Vagina (tissue), 2 donors: ENCODE data around the gene EIF3C. TPM values are rescaled to one million over a fixed set of nuclear protein-coding genes. Genes with fewer than 3 reads are reported as not detected.
"Not testable (repeated sequence)": the region's sequence is repeated elsewhere in the genome, so short reads cannot be mapped to it uniquely, and the experiment has no call there.

Experiments
- DNase-seq, 2 donors: peaks; one replicate each; pipeline ENCODE4 v3.0.0-alpha.2; 2017; ENCODE audit errors: extremely low spot score in 2 of 2
- H3K27ac ChIP-seq: fragments of 200-600 bp; sonication (generic); one replicate; pipeline ENCODE4 v1.5.1; 2019
- H3K27me3 ChIP-seq: fragments of 200-600 bp; sonication (generic); one replicate; pipeline ENCODE4 v1.5.1; 2019
- H3K36me3 ChIP-seq, 2 donors: fragments of 200-600 bp; sonication (generic); one replicate each; pipeline ENCODE4 v1.5.1; 2017 to 2019
- H3K4me1 ChIP-seq: fragments of 200-600 bp; sonication (generic); one replicate; pipeline ENCODE4 v1.5.1; 2019
- H3K4me3 ChIP-seq, 2 donors: fragments of 200-600 bp; sonication (generic); 1 replicate in 1 of 2; 2 replicates in 1 of 2; pipeline ENCODE4 v1.5.1; 2016 to 2019
- H3K9me3 ChIP-seq: fragments of 200-600 bp; sonication (generic); one replicate; pipeline ENCODE4 v1.5.1; 2019
- intact Hi-C: fragments of 100-400 bp; cut with DNase I; formaldehyde crosslinking; loops from one replicate; pipeline ENCODE4 v1.15.1; 2023
- total RNA-seq: library from RNA; depleted of rRNA; stranded (reverse); fragments of >200 nt; gene quantifications from one replicate; pipeline ENCODE4 v1.2.3, GENCODE V29; 2016

EIF3C gene
- total RNA-seq, 1 donor from 2014 or later = 347 TPM

DNA sequence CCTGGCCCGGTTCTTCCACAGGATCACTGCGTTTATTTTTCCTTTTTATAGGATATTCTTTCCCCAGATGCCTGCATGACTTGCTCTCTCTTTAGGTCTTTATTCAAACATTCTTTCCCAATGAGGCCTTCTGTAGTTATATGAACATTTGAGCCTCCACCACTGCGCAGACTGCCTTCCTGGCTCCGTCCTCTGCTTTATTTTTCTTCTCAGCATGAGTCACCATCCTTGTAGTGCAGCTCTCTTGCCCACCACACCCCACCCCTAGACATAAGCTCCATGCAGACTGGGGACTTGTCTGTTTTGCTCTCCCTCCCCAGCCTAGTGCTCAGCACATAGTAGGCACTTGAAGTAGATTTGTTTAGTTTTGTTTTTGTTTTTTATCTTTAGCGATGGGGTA lies 20.0 kb downstream of the EIF3C start:
- H3K9me3 ChIP-seq, intact Hi-C loops, H3K4me3 ChIP-seq, H3K27me3 ChIP-seq, H3K36me3 ChIP-seq, H3K4me1 ChIP-seq, H3K27ac ChIP-seq, DNase-seq: not testable (repeated sequence)

DNA sequence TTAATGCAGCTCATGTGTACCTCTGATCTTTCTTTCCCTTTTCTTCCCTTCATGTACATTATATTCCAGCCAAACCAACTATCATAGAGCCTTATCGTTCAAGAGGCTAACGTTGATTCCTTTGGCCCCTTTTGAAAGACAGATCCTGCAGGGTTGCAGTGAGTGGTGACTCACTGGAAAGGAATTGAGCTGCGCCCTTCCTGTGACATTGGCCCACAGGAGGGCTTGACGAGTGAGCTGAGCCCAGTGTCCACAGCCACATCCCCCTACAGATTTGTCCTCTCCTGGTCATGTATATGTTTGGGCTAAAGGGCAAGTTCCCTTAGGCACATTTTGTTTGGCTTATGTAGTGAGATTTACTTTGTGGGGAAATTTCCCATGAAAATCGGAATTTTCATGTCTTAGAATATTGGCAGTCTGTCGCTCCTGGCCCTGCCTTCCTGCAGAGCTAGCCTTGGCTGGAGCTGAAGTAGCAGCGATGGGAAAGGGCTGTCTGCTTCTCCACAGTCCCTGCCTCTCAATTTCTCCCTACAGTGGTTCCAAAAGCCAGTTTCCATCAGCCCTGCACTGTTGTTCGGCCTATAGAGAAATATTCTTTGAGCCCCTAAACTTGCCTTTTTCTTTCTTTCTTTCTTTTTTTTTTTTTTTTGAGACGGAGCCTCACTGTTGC lies 21.3 kb downstream of the EIF3C start:
- DNase-seq, H3K9me3 ChIP-seq, H3K27ac ChIP-seq, H3K27me3 ChIP-seq, intact Hi-C loops, H3K4me1 ChIP-seq, H3K36me3 ChIP-seq, H3K4me3 ChIP-seq: not testable (repeated sequence)

DNA sequence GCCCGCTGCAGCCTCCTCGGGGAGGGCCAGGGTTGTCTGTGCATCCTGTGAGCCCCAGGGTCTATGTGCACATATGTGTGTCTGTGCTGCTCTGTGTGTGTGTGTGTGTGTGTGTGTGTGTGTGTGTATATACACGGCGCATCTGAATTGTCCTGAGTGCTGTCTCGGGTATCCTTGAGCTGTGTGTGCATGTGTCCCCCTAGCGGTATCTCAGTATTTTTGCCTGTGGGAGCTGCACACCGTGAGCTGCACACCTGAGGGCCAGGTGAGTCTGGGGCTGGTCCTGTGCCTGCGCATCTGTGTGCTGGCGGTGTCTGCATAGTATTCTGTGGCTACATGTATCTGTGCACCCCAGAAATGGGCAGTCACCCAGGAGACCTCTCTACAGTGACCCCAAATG lies 28.5 kb downstream of the EIF3C start:
- intact Hi-C loops = not testable (repeated sequence)

DNA sequence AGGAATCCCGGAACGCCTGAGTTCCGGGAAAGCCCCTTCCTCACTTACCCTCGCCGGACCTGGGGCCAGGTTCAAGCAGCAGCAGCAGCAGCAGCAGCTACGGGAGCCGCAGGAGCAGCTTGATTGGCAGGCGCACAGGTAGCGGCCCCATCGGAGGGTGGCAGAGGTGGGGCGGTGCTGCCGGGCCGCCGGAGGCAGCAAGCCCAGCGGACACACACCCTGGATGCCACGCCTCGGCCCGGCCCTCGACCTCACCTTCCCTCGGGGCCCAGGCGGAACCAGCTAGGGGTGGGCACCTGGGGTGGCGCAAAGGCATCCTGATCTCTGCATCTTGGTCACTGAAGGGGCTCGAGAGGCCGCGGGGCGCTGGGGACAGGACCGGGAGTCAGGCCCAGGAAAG lies 29.4 kb downstream of the EIF3C start:
- H3K9me3 ChIP-seq = not testable (repeated sequence)

More for the DNA sequence above, 28.5 kb downstream of the EIF3C start:
- not testable (repeated sequence) for H3K9me3 ChIP-seq, H3K36me3 ChIP-seq, H3K27ac ChIP-seq, H3K4me1 ChIP-seq, H3K4me3 ChIP-seq, DNase-seq, H3K27me3 ChIP-seq

DNA sequence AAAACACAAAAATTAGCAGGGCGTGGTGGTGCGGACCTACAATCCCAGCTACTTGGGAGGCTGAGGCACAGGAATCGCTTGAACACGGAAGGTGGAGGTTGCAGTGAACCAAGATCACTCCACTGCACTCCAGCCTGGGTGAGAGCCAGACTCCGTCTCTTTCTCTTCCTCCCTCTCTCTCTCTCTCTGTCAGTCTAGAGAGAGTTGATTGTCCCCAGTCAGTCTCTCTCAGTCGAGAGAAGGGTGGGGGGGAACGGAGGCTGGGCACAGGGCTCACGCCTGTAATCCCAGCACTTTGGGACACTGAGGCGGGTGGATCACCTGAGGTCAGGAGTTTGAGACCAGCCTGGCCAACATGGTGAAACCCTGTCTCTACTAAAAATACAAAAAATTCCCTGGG lies 30.0 kb downstream of the EIF3C start:
- DNase-seq = peak in 1 of 2 donors; percentile 22
- H3K9me3 ChIP-seq, H3K36me3 ChIP-seq, H3K4me1 ChIP-seq, intact Hi-C loops, H3K4me3 ChIP-seq, H3K27me3 ChIP-seq, H3K27ac ChIP-seq: not testable (repeated sequence)

More for the DNA sequence above, 29.4 kb downstream of the EIF3C start:
- intact Hi-C loops, DNase-seq, H3K4me1 ChIP-seq, H3K4me3 ChIP-seq, H3K27ac ChIP-seq, H3K36me3 ChIP-seq, H3K27me3 ChIP-seq: not testable (repeated sequence)

DNA sequence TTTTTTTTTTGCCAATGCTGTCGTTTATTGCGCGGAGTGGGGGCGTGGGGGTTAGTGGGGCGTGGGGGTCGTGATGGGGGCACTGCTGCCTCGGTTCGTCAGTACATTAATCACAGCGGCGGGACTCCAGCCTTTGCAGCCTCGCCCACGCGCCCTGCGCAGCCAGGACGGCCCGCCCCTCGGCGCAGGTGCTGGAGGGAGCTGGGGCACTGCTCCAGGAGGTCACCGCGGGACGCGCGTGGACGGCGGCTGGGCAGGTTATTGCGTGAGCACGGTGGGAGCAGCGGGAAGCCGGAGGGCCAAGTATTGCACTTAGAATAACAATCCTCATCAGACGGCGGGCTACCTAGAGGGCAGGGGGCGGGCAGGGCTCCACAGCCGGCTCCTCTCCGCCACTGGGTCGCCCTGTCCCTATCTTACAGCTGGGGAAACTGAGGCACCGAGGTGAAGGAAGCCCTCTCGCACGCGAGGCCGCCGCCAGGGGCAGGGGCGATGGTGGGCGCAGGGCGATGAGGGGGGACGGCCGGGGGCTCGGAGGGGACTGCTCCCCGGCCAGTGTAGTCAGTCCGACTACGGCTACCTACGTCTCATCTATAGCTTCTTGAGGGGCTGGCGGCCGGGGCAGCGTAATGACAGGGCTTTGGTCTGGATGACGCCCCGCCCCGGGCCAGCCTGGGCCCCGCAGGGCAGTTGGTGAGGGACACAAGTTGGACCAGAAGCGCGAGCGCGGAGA lies 35.5 kb downstream of the EIF3C start:
- H3K4me1 ChIP-seq, H3K36me3 ChIP-seq, H3K27me3 ChIP-seq, intact Hi-C loops, H3K4me3 ChIP-seq, H3K27ac ChIP-seq, H3K9me3 ChIP-seq: not testable (repeated sequence)
- DNase-seq = peak in 1 of 2 donors; percentile 72

DNA sequence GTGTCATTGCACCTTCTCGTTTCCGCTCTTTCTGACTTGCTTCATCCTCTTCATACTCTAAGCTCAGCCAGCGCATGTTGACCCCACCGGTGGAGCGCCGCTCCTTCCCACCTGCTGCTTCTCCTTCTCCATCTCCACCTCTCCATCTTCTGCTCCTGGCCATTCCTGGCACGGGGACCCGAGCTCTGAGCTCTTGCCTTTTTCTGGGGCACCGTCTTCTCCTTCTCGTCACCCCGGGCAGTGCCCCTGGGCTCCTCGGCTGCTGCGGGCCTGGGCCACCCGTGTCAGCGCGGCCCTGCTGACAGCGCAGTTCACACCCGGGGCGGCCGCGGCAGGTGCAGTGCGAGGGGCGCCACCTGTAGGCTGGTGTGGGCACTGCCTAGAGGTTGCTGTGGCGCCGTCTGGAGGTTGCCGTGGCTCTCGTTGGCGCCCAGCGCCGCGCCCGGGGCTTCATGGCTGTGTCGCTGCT lies 38.8 kb downstream of the EIF3C start:
- H3K27ac ChIP-seq, H3K27me3 ChIP-seq, H3K9me3 ChIP-seq, DNase-seq, H3K36me3 ChIP-seq, intact Hi-C loops, H3K4me1 ChIP-seq: not testable (repeated sequence)
- peak overlapping the region in 1 of 2 donors; percentile 33 for H3K4me3 ChIP-seq

DNA sequence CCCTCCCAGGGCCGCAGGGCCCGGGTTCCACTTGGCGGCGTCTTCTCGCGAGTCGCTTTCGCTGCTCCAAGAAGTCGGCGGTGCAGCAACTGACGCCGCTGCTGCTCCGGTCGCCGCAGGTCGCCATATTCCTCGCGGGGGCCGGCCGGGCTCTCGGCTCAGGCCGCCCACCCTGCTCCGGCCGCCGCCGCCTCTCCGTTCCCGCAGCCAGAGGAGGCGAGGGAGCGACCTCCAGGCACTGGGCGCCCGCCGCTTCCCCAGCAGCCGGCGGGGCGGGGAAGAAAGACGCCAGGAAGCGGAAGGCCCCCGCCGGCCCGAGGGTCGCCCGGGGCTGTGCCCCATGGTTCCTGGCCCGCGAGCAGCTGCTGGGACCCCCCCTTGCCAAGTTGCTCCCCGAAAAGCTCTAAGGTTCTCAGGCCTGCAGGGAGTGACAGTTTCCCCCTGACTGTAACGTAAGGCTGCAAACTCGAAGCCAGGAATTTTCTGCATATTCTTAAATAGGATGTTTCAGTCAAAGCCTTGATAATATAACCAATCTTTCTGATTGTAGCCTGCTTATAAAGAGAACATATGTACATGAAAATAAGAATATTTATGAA lies 39.3 kb downstream of the EIF3C start:
- DNase-seq, H3K9me3 ChIP-seq, H3K36me3 ChIP-seq, intact Hi-C loops, H3K4me1 ChIP-seq, H3K27ac ChIP-seq, H3K27me3 ChIP-seq: not testable (repeated sequence)
- peak overlapping the region in 1 of 2 donors; percentile 33 for H3K4me3 ChIP-seq

DNA sequence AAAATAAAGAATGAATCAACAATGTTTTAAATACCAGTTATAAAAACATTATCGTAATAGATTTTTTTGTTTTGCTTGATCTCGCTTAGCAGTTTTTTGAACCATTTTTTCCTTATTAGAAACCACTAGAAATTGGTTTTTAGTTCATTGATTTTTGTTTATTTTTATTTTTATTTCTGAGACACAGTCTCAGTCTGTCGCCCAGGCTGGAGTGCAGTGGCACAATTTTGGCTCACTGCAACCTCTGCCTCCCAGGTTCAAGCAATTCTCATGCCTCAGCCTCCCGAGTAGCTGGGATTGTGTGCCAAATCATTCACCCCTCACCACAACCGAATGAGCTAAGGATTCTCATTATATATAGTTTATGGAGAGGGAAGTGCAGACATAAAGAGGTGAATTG lies 40.2 kb downstream of the EIF3C start, which contains the start of gene NPIPB9:
TSS of gene NPIPB9 (plus strand) at position 301 of the 400 bp plus-strand sequence.
- intact Hi-C loops, H3K9me3 ChIP-seq, DNase-seq, H3K4me3 ChIP-seq, H3K4me1 ChIP-seq, H3K36me3 ChIP-seq, H3K27ac ChIP-seq, H3K27me3 ChIP-seq: not testable (repeated sequence)

DNA sequence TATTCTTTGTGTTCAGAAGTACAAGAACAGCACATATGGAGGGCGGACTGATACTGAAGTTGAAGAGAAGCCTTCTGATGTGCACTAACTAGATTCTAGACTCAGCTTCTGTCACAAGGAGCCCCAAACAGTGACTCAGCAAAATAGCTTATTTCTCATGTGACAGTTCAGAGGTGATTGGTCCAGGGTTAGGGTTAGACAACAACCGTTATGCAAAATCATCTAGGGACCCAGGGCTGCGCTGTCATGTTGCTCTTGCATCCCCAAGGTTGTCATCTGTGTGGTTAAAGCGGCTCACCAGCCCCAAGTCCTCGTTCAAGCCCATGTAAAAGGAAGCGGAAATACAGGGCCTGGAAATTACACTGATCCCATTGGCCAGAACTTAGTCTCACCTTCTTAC lies 70.4 kb downstream of the EIF3C start:
- intact Hi-C loops, H3K27me3 ChIP-seq, DNase-seq, H3K27ac ChIP-seq, H3K4me1 ChIP-seq, H3K36me3 ChIP-seq, H3K4me3 ChIP-seq, H3K9me3 ChIP-seq: not testable (repeated sequence)

DNA sequence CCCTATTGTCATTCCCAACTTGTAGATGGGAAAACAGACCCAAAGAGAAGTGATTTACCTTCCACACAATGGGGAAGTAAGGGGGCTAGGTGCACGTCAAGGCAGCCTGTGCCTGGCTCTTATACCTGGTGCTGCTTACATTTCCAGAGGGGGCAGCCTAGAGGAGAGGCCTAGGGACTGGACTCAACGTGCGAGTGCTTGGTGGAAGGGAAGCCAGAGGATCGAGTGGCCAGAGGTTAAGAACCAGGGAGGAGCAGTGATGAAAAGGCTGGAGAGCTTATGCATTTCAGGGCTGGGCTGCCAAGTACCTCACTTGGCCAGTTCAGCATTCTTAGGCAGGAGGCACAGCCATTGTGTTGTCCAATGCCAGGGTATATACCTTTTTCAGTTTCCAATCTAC lies 71.1 kb downstream of the EIF3C start:
- H3K27me3 ChIP-seq, H3K4me1 ChIP-seq, DNase-seq, H3K9me3 ChIP-seq, intact Hi-C loops, H3K36me3 ChIP-seq, H3K27ac ChIP-seq, H3K4me3 ChIP-seq: not testable (repeated sequence)
